MM.1S (cell line): ENCODE results near the gene RASSF6.
A peak's percentile ranks its signal among the peaks of the same experiment; 100 is the strongest.

Experiments
- DNase-seq: peaks from one replicate; pipeline ENCODE4 v3.0.0-alpha.2; 2015
- H2AFZ ChIP-seq: fragments of 300-600 bp; sonication (generic); 2 replicates; pipeline ENCODE4 v1.6.0; 2016; ENCODE audit warnings: antibody characterized with exemption, low read length
- H3F3A ChIP-seq: fragments of 300-600 bp; sonication (generic); 2 replicates; pipeline ENCODE4 v1.6.1; 2016; ENCODE audit warnings: mild to moderate bottlenecking, antibody characterized with exemption, low read length, moderate library complexity, mixed read lengths; ENCODE audit not compliant: insufficient read depth
- H3K27ac ChIP-seq: fragments of 300-600 bp; sonication (generic); 2 replicates; pipeline ENCODE4 v1.5.1; 2016; ENCODE audit warnings: mild to moderate bottlenecking, low read length
- H3K27me3 ChIP-seq: fragments of 300-600 bp; sonication (generic); replicated peaks from 2 replicates; pipeline ENCODE4 v1.6.0; 2016; ENCODE audit warnings: low read length; ENCODE audit not compliant: insufficient read depth
- H3K36me3 ChIP-seq: fragments of 300-600 bp; sonication (generic); replicated peaks from 2 replicates; pipeline ENCODE4 v1.6.1; 2016; ENCODE audit warnings: mild to moderate bottlenecking, low read length, mixed read lengths; ENCODE audit not compliant: insufficient read depth
- H3K4me1 ChIP-seq: fragments of 300-600 bp; sonication (generic); 2 replicates; pipeline ENCODE4 v1.6.1; 2016; ENCODE audit warnings: low read length, mixed read lengths
- H3K4me2 ChIP-seq: fragments of 300-600 bp; sonication (generic); 2 replicates; pipeline ENCODE4 v1.6.0; 2016; ENCODE audit warnings: low read depth, low read length
- H3K4me3 ChIP-seq: fragments of 300-600 bp; sonication (generic); 2 replicates; pipeline ENCODE4 v1.5.1; 2016; ENCODE audit warnings: low read length, mixed read lengths
- H3K79me2 ChIP-seq: fragments of 300-600 bp; sonication (generic); 2 replicates; pipeline ENCODE4 v1.6.1; 2016; ENCODE audit warnings: mixed run types, low read length, mixed read lengths
- H3K9ac ChIP-seq: fragments of 300-600 bp; sonication (generic); 2 replicates; pipeline ENCODE4 v1.6.1; 2016; ENCODE audit warnings: low read length, mixed read lengths
- H3K9me2 ChIP-seq: fragments of 300-600 bp; sonication (generic); replicated peaks from 2 replicates; pipeline ENCODE4 v1.6.1; 2016; ENCODE audit warnings: mild to moderate bottlenecking, low read length, mixed read lengths; ENCODE audit not compliant: insufficient read depth
- H3K9me3 ChIP-seq: fragments of 300-600 bp; sonication (generic); replicated peaks from 2 replicates; pipeline ENCODE4 v1.6.1; 2016; ENCODE audit warnings: mild to moderate bottlenecking, low read length, mixed read lengths; ENCODE audit not compliant: insufficient read depth
- H4K20me1 ChIP-seq: fragments of 300-600 bp; sonication (generic); 2 replicates; pipeline ENCODE4 v1.6.1; 2016; ENCODE audit warnings: mild to moderate bottlenecking, low read length, moderate library complexity, mixed read lengths; ENCODE audit not compliant: insufficient read depth
- EZH2 ChIP-seq: fragments of 300-600 bp; sonication (generic); optimal IDR thresholded peaks from 2 replicates; pipeline ENCODE3; 2017; ENCODE audit warnings: low read depth, mild to moderate bottlenecking, antibody characterized with exemption, low read length, mixed read lengths
- EZH2phosphoT487 ChIP-seq: fragments of 300-600 bp; sonication (generic); IDR thresholded peaks from 2 replicates; pipeline ENCODE4 v1.6.1; 2018; ENCODE audit warnings: antibody characterized with exemption, low read length
- TF ChIP-seq, protein P1 (sequence below): fragments of 300-600 bp; sonication (generic); IDR thresholded peaks from 2 replicates; pipeline ENCODE4 v1.5.1; 2016; ENCODE audit warnings: antibody characterized with exemption, low read length, mixed read lengths

Gene RASSF6

DNA sequence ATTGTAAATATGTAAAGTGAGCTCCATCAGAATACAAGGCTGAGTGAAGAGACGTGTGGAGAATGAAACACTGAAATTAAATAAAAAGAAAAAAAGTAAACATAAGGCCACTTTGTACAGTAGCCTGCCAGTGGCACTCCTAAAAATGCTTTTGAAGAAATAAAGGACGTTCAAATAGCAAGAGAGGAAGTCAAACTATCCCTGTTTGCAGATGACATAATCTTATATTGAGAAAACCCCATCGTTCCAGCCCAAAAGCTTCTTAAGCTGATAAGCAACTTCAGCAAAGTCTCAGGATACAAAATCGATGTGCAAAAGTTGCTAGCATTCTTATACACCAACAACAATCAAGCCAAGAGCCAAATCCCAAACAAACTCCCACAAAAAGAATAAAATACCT is 24.2 kb downstream of the RASSF6 start:
- Histone ChIP-seq H3K27me3 (no peaks in the 10 kb centered on the region), H3K27ac (no peak overlapping the region), H3K9ac (no peak overlapping the region), H3K4me1 (peaks cover 54% of the 10 kb centered on the region), H4K20me1 (no peaks in the 10 kb centered on the region), H3K9me3 (no peaks in the 10 kb centered on the region), H2AFZ (no peak overlapping the region), H3K4me2 (no peak overlapping the region), H3K4me3 (no peak overlapping the region), H3K79me2 (no peaks in the 10 kb centered on the region), H3K36me3 (no peaks in the 10 kb centered on the region), H3K9me2 (no peaks in the 10 kb centered on the region), H3F3A (peaks cover 17% of the 10 kb centered on the region)
- TF ChIP-seq EZH2 (no peak), EZH2phosphoT487 (no peak)
- TF ChIP-seq, protein P1, sequence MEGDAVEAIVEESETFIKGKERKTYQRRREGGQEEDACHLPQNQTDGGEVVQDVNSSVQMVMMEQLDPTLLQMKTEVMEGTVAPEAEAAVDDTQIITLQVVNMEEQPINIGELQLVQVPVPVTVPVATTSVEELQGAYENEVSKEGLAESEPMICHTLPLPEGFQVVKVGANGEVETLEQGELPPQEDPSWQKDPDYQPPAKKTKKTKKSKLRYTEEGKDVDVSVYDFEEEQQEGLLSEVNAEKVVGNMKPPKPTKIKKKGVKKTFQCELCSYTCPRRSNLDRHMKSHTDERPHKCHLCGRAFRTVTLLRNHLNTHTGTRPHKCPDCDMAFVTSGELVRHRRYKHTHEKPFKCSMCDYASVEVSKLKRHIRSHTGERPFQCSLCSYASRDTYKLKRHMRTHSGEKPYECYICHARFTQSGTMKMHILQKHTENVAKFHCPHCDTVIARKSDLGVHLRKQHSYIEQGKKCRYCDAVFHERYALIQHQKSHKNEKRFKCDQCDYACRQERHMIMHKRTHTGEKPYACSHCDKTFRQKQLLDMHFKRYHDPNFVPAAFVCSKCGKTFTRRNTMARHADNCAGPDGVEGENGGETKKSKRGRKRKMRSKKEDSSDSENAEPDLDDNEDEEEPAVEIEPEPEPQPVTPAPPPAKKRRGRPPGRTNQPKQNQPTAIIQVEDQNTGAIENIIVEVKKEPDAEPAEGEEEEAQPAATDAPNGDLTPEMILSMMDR: no peak
- no peak for DNase-seq

DNA sequence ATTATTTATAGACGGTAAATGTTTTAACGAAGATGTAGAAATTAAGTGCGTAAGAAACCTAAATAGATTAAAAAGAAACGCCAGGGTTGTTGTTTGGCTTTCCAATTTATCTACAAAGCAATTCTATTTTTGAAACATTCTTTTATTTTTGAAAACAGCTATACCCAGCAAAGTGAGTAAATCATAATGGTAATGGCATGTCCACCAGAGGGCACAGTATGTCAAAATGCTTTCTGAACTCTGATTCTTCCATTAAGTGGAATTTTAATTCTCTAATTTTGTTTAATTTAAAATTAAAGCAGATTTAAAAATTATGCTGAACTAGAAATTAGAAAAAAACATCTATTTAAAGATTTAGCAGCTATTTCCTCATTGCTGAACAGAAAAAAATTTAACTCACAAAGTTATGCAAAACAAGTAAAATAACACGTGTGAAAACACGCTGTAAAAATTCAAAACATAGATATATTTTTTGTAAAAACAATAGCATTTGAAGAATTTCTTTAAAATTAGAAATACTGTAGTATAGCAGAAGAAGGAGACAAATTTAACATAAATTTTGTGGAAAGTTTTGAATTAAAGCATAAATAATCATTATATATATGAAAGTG is 26.5 kb downstream of the RASSF6 start:
- TF ChIP-seq EZH2: no peak
- no peak for TF ChIP-seq EZH2phosphoT487
- TF ChIP-seq, protein P1: peak; percentile 58
- Histone ChIP-seq H4K20me1 (no peaks in the 10 kb centered on the region), H3K79me2 (no peaks in the 10 kb centered on the region), H3K4me3 (no peak overlapping the region), H3K9me2 (no peaks in the 10 kb centered on the region), H3K36me3 (no peaks in the 10 kb centered on the region), H3K4me1 (peaks cover 55% of the 10 kb centered on the region), H3K9me3 (no peaks in the 10 kb centered on the region), H3F3A (peaks cover 21% of the 10 kb centered on the region), H2AFZ (no peak overlapping the region), H3K9ac (no peak overlapping the region), H3K4me2 (no peak overlapping the region), H3K27me3 (no peaks in the 10 kb centered on the region), H3K27ac (no peak overlapping the region)
- peak; percentile 56 for DNase-seq

DNA sequence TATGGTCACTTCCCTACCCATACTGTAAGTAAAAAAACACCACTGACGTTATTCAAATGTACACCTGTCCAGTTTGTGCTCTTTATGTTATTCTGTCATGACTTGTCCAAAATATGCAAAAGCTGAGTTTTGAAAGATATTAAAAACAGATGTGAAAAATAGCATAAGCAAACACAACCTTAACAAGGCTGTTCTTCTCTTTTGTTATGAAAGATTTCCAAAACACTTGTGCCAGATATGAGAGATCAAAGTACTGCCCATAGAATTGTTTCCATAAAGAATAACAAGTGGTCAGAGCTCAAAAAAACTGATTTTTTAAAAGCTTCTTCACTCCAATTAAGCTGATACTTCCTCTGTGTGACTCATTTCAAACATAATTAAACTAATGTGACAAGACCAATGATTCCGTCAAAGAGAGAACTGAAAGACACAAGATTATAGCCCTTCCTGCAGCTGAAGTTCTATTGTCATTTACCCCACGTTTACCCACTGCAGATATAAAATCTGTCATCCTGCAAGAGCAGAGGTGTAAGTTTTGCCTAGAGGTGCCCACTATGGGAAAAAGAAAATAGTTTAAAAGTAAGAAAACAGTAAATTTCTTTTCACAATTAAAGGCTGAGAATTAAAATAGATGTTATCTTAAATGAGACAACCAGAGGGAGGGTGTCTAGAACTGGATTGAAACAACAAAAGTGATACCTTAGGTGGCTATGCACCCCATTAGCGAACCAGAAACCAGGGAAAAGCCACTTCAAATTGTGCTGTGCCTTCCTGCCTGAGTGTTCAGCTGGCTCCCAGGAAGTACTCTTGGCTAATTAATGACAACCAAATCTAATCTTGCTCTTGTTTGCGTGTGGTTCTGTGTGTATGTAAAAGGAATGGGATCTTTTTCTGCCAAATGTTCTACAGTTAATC is 30.1 kb downstream of the RASSF6 start:
- Histone ChIP-seq H3K9ac (peak overlapping the region; percentile 72), H2AFZ (peak overlapping the region; percentile 49), H3K27ac (peak overlapping the region; percentile 87), H3K27me3 (no peaks in the 10 kb centered on the region), H3K9me2 (no peaks in the 10 kb centered on the region), H3K4me1 (peaks cover 29% of the 10 kb centered on the region), H4K20me1 (no peaks in the 10 kb centered on the region), H3K36me3 (no peaks in the 10 kb centered on the region), H3K9me3 (no peaks in the 10 kb centered on the region), H3K4me3 (peak overlapping the region; percentile 52), H3F3A (peaks cover 20% of the 10 kb centered on the region), H3K79me2 (no peaks in the 10 kb centered on the region), H3K4me2 (peak overlapping the region; percentile 90)
- TF ChIP-seq, protein P1: no peak
- TF ChIP-seq EZH2: no peak
- TF ChIP-seq EZH2phosphoT487: no peak
- DNase-seq: peak; percentile 78
